ENCODE data around the gene SLC30A2. TPM values are rescaled to one million over a fixed set of nuclear protein-coding genes. Genes with fewer than 3 reads are reported as not detected.

The SLC30A2 gene
- total and polyA plus RNA-seq, 2 of the 13 experiments (the other 11 are each of a cell fraction or from before 2014, with no cell fraction given) = not detected

DNA sequence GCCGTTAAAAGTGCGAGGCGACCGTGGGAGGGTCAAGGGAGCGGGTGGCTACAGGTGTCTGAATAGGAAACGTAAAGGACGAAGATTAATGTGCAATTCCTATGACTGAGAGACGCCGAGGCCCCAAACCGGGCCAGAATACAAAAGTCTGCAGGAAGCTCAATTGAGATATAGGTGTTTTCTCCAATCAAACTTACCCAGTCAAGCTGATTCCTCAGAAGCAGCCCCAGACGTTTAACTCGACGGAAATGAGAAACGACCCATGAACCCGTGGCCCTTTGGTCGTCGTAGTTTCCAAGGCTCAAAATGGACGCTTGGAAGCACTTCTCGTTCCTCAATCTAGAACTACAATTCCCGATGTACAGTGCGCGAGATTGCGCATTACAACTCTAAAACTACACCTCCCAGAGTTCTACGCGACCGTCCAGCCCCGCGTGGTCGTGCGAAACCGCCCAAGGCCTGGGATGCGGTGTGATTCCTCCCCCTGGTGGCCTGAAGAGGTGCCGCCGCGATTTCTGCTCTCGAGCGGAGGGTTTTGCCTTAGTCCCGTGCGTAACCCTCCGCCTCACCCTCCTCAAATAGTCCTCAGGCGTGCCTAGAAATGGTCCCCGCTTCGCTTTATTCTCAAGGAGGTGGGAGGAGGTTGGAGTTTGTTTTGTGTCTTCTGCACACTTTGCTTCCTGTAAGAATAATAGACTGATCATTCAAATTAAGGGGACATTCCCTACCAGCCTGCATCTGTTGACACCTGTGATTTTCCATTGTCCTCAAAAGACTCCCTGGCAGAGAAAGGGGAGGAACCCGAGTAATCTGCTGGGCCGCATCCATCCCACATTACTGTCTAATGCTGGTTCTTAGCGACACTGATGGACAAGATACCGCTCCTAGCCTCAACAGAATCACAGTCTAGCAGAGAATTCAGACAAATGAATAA lies 47.8 kb downstream of the SLC30A2 start, which contains the start of gene PAFAH2 (continued):
- TF ChIP-seq TEF (CRISPR knock-in tag; IDR thresholded peaks at IDR 0.05) = no peak
- 0 out of 2 replicates have a peak, but pooled peaks have one; percentile 75 for TF ChIP-seq GZF1 (CRISPR knock-in tag; IDR thresholded peaks at IDR 0.05)
- 0 out of 2 replicates have a peak, but pooled peaks have one; percentile 66 for TF ChIP-seq ZNF616 (CRISPR knock-in tag; IDR thresholded peaks at IDR 0.05; ENCODE audit: low read depth)
- TF ChIP-seq GTF3A (CRISPR knock-in tag; conservative IDR thresholded peaks at IDR 0.05) = 0 out of 2 replicates have a peak, but pooled peaks have one; percentile 54
- peak; percentile 69; the same call in 1 of the 2 replicates for TF ChIP-seq RFXAP (CRISPR knock-in tag; IDR thresholded peaks at IDR 0.05; ENCODE audit: borderline replicate concordance)
- TF ChIP-seq, protein P1, sequence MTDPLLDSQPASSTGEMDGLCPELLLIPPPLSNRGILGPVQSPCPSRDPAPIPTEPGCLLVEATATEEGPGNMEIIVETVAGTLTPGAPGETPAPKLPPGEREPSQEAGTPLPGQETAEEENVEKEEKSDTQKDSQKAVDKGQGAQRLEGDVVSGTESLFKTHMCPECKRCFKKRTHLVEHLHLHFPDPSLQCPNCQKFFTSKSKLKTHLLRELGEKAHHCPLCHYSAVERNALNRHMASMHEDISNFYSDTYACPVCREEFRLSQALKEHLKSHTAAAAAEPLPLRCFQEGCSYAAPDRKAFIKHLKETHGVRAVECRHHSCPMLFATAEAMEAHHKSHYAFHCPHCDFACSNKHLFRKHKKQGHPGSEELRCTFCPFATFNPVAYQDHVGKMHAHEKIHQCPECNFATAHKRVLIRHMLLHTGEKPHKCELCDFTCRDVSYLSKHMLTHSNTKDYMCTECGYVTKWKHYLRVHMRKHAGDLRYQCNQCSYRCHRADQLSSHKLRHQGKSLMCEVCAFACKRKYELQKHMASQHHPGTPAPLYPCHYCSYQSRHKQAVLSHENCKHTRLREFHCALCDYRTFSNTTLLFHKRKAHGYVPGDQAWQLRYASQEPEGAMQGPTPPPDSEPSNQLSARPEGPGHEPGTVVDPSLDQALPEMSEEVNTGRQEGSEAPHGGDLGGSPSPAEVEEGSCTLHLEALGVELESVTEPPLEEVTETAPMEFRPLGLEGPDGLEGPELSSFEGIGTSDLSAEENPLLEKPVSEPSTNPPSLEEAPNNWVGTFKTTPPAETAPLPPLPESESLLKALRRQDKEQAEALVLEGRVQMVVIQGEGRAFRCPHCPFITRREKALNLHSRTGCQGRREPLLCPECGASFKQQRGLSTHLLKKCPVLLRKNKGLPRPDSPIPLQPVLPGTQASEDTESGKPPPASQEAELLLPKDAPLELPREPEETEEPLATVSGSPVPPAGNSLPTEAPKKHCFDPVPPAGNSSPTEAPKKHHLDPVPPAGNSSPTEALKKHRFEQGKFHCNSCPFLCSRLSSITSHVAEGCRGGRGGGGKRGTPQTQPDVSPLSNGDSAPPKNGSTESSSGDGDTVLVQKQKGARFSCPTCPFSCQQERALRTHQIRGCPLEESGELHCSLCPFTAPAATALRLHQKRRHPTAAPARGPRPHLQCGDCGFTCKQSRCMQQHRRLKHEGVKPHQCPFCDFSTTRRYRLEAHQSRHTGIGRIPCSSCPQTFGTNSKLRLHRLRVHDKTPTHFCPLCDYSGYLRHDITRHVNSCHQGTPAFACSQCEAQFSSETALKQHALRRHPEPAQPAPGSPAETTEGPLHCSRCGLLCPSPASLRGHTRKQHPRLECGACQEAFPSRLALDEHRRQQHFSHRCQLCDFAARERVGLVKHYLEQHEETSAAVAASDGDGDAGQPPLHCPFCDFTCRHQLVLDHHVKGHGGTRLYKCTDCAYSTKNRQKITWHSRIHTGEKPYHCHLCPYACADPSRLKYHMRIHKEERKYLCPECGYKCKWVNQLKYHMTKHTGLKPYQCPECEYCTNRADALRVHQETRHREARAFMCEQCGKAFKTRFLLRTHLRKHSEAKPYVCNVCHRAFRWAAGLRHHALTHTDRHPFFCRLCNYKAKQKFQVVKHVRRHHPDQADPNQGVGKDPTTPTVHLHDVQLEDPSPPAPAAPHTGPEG (CRISPR knock-in tag; IDR thresholded peaks at IDR 0.05) = peak; percentile 62; the same call in 1 of the 2 replicates
- no peak for TF ChIP-seq ZNF549 (CRISPR knock-in tag; IDR thresholded peaks at IDR 0.05)
- TF ChIP-seq HDAC6 (IDR thresholded peaks at IDR 0.05; ENCODE audit: low read depth, low read length) = no peak
- TF ChIP-seq JUND (CRISPR knock-in tag; IDR thresholded peaks at IDR 0.05) = peak; percentile 51; the same call in 1 of the 2 replicates
- peak; percentile 96 to 99 for TF ChIP-seq HMGXB4 (CRISPR knock-in tag; IDR thresholded peaks at IDR 0.05; ENCODE audit: borderline replicate concordance in 1 of 2, low read depth in 1 of 2)
- TF ChIP-seq ZNF713 (CRISPR knock-in tag; IDR thresholded peaks at IDR 0.05) = no peak
- TF ChIP-seq ZFYVE20 (CRISPR knock-in tag; IDR thresholded peaks at IDR 0.05; ENCODE audit: borderline replicate concordance, low read depth) = no peak
- TF ChIP-seq PTBP1 (IDR thresholded peaks at IDR 0.05; ENCODE audit: low read depth, low read length, poor library complexity, severe bottlenecking) = no peak
